ENCODE data around the gene INTS15.

INTS15 gene

DNA sequence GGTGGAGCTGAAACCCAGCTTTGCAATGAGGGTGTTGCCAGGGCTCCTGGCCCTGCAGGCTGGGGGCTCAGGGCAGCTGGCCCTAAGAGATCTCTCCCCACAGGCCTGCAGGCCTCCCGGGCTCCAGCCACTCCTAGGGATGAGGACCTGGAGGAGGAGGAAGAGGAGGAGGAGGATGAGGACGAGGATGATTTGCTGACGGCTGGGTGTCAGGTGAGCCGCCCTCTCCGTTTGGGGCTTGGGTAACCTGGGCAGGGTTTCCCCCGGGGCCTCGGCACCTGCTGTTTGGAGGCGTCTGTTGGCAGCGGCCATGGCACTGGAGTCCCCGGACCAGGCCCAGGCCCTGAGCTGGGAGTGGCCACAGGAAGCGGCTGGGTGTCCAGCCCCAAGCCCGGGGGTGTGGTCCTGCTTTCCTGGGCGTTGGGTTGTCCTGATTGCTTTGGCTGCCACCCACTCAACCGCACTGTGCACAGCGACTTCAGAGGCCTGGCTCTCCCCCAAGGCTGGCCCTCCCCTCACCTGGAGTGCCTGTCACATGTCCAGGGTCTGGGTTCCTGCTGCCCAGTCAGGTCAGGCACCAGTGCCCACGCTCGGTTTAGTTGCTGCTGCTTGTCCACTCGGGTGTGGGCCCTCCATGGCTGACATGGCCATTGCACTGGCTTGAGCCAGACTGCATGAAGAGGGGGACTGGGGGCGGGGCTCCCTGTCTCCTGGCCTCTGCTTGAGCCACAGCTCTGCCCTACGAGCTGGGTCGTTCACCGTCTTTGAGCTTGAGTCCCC lies 53.2 kb downstream of the INTS15 start:
- DNase-seq (ENCODE audit: low spot score): no peak

DNA sequence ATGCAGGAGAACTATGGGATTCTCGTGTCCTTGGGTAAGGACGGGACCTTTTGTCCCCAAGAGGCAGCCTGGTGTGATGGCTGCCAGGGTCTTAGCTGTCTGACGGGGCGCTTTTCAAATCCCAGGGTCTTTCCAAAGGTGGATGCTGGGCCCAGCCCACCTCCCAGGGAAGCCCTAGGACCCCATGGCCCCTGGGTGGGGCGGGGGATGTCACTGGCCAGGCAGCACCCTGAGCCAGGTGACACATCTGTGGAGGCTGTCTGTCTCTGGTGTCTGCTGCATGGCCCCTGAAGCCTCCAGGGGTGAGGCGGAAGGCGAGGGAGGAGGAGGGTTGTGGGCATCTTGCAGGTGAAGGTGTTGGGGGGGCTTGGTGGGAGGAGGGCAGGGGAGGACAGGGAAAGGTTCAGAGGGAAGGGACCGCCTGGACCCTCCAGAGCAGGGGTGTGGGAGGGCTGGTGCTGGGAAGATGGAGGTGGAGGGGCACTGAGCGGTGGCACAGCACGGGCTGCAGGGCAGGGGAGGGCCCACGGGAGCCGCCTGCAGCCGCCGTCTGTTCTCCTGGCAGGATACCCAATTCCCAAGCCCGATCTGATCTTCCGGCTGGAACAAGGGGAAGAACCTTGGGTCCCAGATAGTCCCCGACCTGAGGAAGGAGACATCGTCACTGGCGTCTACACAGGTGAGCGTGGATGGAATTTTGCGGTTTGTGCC lies 54.2 kb downstream of the INTS15 start:
- DNase-seq (ENCODE audit: low spot score): no peak

DNA sequence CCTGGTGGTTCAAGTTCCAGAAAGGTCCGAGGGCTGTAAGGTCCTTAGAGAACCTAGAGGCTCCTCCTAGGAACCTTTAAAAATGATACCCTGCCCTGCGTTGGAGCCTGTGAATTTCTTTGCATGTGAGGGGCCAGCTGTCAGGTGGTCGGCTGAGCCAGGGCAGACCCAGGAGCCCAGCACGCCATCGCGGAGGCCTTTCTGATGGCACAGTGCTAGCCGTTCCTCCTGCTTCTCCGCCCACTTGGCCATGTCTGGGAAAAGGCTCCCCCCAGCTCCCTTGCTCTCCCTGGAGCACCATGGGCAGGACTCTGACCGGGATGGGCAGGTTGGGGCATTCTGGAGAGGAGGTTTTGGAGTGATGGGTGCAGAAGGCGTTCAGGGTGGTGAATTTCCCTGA lies 54.9 kb downstream of the INTS15 start:
- no peak for DNase-seq (ENCODE audit: low spot score)

DNA sequence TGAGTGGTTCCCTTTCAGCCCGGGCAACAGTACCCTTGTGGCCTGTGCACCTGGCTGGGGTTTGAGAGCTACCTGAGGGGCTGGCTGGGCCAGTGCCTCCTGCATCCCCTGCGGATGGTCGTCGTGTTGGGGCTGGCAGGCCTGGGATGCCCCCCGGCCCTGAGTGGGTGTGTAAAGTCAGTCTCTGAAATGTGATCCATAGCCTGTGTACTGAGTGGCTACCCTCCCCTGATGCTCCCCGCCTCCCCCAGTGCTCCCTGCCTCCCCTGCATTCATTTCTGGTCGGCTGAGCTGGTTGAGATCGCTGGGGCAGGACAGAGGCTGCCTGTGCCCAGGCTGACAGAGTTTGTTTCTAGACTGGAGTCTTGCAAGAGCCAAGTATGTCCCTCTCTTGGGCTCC lies 56.6 kb downstream of the INTS15 start:
- DNase-seq (ENCODE audit: low spot score): no peak

DNA sequence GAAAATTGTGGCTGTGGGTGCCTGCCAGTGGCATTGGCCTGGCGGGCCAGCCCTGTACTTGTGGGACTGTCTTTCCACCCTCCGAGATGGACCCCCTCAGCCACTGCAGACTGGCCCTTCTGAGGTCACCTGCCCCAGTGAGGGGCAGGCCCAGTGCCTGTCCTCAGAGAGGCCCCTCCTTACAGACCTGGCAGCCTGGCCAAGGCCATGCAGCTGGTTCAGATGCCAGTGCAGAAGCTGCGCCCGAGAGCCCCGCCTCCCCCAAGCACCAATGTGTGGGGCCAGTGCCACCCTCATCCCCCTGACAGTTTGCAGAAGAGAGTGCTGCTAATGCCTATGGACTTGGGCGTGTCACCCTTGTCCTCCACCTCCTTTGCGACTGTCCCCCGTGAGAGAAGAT lies 57.3 kb downstream of the INTS15 start:
- DNase-seq (ENCODE audit: low spot score): no peak

DNA sequence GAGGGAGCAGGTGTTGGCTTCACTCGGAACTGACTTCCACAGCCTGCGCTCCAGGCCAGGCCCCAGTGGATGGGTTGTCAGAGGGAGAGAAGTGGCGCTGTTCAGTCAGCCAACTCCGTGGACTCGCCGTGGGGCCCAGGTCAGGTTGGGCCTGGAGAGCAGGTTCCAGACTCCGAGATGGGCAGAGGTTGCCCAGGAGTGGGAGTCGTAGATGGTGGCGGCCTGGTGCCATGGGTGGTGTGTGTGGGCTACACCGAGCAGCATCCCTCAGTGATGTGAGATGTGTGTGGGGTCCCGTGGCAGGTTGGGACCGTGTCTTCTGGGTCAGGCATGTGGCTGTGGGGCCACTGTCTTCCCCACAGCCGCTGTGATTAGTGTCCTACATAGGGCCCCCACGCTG lies 57.7 kb downstream of the INTS15 start:
- DNase-seq (ENCODE audit: low spot score): no peak

DNA sequence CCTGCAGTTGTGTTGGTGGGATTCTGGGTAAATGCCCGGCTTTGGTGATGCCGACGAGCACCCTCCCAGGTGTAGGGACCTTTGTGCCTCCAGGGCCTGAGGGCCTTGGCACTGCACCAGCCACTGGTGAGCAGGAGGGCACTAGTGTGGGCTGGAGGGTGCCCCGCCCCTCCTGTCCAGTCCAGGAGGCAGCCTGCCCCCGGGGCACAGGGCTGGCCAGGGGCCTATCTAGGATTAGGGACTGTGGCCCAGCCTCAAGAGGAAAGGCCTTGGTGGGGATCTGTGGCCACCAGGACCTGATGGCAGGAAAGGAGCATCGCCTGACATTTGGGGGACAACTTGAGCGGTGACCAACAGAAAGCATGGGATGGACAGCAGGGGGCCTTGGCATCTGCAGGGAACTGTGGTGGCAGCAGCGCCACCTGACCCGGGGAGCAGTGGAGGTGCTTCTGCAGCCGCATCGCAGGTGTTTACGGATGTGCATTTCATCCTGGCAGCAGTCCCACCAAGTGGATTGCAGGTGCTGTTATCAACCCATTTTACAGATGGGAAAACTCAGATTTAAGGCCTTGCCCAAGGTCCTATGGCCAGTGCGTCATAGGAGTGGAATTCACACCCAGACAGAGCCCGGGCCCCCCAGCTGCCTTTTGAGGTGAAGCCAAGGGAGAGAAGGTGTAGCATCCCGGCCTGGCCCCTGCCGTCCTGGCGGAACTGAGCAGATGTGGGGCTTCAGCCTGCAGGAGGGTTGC lies 58.4 kb downstream of the INTS15 start:
- no peak for DNase-seq (ENCODE audit: low spot score)

DNA sequence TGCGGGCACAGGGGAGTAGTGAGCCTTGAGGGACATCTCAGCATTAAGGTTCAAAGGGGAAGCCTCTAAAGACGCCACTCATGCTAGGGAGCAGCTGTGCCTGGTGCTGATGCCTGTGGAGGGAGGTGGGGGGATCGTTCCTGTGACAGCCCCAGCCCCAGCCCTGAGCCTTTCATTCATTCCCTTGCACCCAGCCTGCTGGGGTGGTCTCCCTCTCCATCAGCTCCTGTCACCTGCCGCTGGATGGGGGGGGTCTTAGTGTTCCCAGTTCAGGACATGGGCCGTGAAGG lies 58.9 kb downstream of the INTS15 start:
- no peak for DNase-seq (ENCODE audit: low spot score)

DNA sequence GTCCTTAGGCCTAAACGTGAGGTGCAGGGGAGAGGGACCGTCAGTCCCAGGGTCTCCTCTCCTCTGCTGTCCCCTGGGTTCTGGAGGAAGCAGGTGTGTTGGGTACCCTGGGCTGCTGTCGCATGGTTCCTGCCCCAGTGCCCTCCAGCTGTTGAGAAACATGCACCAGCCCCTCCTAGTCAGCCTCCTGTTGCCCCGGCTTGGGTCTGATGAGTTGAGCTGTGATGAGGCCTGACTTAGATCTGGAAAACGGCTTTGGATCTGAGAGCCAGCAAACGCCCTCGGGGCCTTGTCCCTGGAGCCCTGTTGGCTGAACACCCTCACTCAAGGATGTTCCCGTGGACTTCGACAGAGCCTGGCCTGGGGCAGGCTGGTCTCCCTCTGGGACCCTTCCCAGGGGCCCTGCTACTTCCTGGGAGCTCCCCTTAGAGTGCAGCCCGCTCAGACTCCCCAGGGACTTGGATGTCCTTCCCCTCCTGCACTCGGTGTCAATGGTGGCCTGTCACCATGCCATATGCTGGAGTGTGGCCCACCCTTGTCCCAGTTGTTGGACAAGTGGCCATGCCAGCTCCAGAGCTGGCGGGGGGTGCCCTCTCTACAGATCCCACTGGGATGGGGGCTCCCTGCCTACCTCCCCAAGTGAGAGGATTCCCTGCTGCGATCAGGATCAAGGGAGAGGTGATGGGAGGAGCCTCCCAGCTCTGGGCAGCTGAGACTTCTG lies 59.6 kb downstream of the INTS15 start:
- DNase-seq (ENCODE audit: low spot score): no peak

DNA sequence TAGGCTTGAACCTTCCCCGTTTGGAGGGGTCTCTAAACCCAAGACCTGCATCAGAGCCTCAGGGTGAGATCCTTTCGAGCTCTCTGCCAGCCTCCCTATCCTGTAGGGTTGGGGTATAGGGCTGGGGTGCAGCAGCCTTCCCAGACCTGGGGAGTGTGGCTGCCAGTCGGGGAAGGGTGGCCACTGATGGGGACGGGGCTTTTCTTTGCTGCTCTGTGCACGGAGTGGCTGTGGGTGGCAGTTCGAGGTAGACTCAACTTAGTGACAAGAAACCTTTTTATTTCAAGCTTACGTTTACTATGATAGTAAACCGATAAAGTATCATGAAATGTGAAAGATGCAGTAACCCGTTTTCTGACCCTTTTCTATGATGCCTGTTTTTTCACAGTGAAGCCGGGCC lies 60.3 kb downstream of the INTS15 start:
- no peak for DNase-seq (ENCODE audit: low spot score)

DNA sequence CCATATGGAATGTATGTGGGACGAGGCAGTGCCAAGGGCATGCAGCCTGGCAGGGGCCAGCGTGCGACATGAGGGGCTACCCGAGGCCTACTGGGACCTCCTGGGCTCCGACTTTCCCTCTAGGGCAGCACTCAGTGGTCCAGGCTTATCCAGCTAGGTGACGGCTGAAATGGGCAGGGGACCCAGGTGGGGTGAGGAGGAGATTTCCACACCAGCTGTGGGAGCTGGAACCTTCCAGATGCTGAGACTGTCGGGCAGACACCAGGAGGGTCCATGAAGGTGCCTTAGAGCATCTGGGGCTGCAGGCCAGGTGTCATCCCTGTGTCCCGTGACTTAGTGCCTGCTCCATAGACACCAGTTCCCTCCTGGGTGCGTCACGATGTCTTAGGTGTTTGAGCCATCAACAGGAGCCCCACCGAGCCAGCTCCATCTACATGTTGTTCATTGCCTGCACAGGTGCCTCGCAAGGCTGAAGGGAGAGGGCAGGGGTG lies 60.7 kb downstream of the INTS15 start:
- DNase-seq (ENCODE audit: low spot score): no peak

DNA sequence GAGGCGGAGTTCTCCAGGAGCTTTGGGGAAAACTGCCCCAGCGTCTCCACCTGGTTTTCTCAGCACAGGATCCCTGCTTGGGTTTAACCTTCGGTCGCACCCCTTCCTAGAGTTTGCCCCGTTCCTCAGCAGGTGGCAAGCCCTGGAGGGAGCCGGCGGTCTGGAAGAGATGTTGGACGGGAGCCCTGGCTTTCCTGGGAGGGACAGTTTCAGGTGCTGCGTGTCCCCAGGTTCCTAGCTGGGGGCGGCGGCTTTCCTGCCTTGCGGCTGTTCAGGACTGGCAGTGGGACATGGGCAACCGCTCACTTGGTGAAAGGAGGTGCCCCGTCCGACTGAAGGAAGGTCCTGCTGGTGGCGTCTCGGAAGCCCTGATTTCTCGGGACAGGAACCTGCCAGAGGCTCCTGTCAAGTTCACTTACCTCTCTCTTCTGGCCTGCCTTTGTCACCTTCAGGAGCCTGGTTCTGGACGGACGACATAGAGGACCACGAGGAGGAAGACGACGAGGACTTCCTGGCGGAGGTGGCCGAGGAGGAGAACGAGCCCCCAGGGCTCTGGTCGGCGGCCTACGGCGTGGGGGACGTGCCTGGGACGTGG lies 62.1 kb downstream of the INTS15 start:
- no peak for DNase-seq (ENCODE audit: low spot score)

DNA sequence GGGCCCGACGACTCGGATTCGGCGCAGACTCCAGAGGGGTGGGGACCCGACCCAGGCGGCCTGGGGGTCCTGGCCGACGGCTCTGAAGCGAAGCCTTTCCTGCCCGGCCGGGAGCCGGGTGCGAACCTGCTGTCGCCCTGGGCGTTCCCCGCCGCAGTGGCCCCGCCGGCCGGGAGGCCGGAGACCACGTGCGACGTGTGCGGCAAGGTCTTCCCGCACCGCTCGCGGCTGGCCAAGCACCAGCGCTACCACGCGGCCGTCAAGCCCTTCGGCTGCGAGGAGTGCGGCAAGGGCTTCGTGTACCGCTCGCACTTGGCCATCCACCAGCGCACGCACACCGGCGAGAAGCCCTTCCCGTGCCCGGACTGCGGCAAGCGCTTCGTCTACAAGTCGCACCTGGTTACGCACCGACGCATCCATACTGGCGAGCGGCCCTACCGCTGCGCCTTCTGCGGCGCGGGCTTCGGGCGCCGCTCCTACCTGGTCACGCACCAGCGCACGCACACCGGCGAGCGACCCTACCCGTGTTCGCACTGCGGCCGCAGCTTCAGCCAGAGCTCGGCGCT lies 62.7 kb downstream of the INTS15 start:
- DNase-seq (ENCODE audit: low spot score): no peak

DNA sequence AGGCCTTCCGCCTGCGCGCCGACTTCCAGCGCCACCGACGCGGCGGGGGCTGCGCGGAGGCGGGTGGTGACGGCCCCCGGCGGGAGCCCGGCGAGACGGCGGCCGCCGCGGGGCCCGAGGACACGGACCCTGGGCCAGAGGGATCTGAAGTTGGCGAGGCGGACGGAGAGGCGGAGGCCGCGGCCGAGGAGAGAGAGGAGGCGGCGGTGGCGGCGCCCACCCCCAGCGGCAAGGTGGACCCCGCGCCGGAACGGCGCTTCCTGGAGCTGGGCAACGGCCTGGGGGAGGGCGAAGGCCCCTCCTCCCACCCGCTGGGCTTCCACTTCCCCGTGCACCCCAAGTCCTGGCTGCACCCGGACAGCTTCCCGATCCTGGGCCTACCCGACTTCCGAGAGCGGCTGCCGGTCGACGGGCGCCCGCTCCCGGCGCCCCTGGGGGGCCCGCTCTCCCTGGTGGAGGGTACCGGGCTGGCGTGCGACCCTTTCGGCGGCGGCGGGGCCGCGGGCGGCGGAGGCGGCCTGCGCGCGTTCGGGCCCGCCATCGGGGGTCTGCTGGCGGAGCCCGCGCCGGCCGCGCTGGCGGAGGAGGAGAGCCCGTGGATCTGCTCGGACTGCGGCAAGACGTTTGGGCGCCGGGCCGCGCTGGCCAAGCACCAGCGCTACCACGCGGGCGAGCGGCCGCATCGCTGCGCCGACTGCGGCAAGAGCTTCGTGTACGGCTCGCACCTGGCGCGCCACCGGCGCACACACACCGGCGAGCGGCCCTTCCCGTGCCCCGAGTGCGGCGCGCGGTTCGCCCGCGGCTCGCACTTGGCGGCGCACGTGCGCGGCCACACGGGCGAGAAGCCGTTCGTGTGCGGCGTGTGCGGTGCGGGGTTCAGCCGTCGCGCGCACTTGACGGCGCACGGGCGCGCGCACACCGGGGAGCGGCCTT lies 63.5 kb downstream of the INTS15 start:
- no peak for DNase-seq (ENCODE audit: low spot score)

DNA sequence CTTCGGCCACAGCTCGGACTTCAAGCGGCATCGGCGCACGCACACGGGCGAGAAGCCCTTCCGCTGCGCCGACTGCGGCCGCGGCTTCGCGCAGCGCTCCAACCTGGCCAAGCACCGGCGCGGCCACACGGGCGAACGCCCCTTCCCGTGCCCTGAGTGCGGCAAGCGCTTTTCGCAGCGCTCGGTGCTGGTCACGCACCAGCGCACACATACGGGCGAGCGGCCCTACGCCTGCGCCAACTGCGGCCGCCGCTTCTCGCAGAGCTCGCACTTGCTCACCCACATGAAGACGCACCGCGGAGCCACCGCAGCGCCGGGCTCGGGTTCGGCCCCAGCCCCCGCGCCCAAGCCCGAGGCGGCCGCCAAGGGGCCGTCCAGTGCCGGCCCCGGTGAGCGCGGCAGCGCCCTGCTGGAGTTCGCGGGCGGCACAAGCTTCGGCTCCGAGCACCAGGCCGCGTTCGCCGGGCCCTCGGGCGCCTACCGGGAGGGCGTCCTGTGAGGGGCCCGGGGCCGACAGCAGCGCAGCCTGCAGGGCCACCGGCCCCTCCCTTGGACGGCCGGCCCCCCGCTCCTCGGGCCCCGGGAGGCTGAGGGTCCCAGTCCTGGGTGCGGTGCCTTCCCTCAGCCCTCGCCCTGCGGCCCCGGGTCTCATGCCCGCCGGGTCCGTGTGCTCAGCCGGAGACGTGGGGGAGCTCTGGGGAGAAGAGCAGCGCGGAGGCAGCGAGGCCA lies 64.5 kb downstream of the INTS15 start:
- no peak for DNase-seq (ENCODE audit: low spot score)

DNA sequence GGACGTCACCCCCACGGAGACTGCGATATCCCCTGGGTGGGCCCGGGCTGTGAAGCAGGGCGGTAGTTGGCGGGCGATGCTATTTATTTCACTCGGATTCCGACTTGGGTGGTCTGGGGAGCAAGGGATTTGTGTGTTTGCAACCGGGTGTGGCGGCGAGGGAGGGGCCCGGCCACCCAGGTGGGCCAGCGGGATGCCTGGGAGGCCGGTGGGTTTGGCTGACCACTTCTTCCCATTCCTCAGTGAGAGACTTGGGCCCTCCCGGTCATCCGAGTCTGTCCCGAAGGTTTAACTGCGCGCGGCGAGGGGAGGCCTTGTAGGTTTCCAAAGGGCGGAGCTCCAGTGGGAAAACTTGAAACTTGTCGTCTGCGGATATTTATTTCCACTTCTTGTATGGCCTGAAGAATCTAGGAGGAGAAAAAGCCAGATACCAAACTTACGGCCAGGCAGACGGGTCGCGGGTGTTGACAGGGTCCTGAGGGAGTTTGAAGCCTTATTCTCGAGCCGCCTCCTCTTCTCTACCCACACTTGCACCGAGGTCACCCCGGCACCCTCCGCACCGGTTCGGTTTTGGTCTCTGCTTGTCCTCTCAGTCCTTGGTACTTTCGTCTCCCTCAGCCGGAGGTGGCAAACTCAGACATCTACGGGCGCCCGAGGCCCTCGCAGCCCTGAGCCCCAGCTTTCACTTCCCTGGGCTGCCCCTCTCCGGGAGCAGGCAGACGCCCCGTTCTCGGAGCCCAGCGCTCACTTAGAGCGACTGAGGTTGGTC lies 65.2 kb downstream of the INTS15 start:
- DNase-seq (ENCODE audit: low spot score): no peak

DNA sequence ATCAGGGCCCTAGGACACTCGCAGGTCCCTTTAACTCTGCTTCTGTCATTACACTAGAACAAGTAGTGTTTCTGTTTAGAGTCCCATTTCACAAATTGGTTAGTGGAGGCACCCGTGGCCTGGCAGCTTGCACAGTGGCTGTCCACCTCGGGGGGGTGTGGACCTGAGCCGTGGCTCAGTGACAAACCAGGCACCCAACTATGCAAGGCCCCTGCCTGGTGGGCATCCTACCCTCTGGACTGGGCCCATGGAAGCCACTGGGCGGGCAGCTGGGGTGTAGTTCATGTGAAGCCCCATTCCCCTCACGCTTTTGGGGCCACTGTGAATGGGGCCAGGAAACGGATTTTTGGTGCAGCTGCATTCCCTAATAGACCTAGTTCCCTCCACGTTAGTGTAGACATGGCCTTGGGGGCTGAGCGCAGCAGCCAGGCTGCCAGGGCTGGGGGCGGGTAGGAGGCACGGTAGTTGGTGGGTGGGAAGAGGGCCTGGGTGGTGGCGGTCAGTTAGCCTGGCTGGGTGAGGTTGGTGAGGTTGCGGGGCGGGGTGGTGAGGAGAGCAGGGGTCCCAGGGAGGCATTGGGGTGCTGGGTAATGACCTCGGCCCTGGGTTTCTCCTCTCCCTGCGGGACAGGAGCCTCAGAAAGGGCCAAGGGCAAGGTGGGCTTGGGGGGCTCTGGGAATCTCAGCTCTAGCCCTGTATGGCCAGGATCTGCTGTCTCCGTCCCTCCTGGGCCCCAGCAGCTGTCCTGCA lies 66.0 kb downstream of the INTS15 start:
- no peak for DNase-seq (ENCODE audit: low spot score)

DNA sequence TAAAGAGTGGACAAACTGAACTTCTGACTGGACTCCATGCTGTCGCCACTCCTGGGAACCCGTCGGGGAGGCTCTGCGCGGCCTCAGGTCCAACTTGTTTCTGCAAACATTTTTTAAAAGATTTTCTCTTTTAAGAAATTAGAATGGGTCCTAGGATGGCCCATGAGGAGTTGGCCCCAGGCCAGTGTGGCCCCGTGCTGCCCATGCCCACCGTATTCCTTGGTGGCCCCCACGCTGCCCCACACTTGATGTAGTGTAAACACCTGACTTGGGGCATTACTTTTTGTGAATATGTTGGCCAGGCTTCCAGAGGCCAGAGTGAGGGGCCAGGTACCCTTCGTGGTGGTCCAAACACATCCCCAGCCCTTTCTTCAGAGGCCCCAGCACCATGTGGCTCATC lies 66.6 kb downstream of the INTS15 start:
- DNase-seq (ENCODE audit: low spot score): no peak

Measured in kidney tubule cell (primary cell).